ENCODE results near the gene ABCC4. TPM values are rescaled to one million over a fixed set of nuclear protein-coding genes. Genes with fewer than 3 reads are reported as not detected.

ABCC4 gene
- total and polyA plus RNA-seq, 9 of the 15 experiments (the other 6 are each of a cell fraction or from before 2014, with no cell fraction given) = 9.4 to 46.1 (median 25.4) TPM

DNA sequence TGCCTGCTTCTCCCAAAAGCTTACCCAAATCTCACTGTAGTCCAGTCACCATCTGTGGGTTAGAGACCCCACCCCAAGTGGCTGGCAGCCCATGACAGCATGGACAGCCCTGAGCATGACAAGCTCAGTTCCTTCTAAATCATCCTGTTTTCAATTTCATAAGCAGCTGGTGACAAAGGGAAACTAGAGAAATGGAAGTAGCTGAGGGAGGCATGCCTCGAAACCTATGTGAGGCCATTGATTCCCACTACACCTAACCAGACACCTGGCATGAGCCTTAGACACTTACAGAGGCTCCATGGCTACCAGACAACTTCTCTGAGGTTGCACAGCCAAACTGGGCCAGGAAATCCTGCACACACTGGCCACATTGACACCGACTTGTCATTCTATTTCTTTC is 56.2 kb downstream of the ABCC4 start (continued):
- TF ChIP-seq, protein P1, sequence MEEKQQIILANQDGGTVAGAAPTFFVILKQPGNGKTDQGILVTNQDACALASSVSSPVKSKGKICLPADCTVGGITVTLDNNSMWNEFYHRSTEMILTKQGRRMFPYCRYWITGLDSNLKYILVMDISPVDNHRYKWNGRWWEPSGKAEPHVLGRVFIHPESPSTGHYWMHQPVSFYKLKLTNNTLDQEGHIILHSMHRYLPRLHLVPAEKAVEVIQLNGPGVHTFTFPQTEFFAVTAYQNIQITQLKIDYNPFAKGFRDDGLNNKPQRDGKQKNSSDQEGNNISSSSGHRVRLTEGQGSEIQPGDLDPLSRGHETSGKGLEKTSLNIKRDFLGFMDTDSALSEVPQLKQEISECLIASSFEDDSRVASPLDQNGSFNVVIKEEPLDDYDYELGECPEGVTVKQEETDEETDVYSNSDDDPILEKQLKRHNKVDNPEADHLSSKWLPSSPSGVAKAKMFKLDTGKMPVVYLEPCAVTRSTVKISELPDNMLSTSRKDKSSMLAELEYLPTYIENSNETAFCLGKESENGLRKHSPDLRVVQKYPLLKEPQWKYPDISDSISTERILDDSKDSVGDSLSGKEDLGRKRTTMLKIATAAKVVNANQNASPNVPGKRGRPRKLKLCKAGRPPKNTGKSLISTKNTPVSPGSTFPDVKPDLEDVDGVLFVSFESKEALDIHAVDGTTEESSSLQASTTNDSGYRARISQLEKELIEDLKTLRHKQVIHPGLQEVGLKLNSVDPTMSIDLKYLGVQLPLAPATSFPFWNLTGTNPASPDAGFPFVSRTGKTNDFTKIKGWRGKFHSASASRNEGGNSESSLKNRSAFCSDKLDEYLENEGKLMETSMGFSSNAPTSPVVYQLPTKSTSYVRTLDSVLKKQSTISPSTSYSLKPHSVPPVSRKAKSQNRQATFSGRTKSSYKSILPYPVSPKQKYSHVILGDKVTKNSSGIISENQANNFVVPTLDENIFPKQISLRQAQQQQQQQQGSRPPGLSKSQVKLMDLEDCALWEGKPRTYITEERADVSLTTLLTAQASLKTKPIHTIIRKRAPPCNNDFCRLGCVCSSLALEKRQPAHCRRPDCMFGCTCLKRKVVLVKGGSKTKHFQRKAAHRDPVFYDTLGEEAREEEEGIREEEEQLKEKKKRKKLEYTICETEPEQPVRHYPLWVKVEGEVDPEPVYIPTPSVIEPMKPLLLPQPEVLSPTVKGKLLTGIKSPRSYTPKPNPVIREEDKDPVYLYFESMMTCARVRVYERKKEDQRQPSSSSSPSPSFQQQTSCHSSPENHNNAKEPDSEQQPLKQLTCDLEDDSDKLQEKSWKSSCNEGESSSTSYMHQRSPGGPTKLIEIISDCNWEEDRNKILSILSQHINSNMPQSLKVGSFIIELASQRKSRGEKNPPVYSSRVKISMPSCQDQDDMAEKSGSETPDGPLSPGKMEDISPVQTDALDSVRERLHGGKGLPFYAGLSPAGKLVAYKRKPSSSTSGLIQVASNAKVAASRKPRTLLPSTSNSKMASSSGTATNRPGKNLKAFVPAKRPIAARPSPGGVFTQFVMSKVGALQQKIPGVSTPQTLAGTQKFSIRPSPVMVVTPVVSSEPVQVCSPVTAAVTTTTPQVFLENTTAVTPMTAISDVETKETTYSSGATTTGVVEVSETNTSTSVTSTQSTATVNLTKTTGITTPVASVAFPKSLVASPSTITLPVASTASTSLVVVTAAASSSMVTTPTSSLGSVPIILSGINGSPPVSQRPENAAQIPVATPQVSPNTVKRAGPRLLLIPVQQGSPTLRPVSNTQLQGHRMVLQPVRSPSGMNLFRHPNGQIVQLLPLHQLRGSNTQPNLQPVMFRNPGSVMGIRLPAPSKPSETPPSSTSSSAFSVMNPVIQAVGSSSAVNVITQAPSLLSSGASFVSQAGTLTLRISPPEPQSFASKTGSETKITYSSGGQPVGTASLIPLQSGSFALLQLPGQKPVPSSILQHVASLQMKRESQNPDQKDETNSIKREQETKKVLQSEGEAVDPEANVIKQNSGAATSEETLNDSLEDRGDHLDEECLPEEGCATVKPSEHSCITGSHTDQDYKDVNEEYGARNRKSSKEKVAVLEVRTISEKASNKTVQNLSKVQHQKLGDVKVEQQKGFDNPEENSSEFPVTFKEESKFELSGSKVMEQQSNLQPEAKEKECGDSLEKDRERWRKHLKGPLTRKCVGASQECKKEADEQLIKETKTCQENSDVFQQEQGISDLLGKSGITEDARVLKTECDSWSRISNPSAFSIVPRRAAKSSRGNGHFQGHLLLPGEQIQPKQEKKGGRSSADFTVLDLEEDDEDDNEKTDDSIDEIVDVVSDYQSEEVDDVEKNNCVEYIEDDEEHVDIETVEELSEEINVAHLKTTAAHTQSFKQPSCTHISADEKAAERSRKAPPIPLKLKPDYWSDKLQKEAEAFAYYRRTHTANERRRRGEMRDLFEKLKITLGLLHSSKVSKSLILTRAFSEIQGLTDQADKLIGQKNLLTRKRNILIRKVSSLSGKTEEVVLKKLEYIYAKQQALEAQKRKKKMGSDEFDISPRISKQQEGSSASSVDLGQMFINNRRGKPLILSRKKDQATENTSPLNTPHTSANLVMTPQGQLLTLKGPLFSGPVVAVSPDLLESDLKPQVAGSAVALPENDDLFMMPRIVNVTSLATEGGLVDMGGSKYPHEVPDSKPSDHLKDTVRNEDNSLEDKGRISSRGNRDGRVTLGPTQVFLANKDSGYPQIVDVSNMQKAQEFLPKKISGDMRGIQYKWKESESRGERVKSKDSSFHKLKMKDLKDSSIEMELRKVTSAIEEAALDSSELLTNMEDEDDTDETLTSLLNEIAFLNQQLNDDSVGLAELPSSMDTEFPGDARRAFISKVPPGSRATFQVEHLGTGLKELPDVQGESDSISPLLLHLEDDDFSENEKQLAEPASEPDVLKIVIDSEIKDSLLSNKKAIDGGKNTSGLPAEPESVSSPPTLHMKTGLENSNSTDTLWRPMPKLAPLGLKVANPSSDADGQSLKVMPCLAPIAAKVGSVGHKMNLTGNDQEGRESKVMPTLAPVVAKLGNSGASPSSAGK (IDR thresholded peaks at IDR 0.05) = no peak
- TF ChIP-seq, protein P2, sequence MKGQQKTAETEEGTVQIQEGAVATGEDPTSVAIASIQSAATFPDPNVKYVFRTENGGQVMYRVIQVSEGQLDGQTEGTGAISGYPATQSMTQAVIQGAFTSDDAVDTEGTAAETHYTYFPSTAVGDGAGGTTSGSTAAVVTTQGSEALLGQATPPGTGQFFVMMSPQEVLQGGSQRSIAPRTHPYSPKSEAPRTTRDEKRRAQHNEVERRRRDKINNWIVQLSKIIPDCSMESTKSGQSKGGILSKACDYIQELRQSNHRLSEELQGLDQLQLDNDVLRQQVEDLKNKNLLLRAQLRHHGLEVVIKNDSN (CRISPR knock-in tag; IDR thresholded peaks at IDR 0.05) = no peak
- TF ChIP-seq, protein P3, sequence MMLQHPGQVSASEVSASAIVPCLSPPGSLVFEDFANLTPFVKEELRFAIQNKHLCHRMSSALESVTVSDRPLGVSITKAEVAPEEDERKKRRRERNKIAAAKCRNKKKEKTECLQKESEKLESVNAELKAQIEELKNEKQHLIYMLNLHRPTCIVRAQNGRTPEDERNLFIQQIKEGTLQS (IDR thresholded peaks at IDR 0.05) = no peak
- TF ChIP-seq, protein P3 (CRISPR knock-in tag; conservative IDR thresholded peaks at IDR 0.05) = no peak
- TF ChIP-seq, protein P4, sequence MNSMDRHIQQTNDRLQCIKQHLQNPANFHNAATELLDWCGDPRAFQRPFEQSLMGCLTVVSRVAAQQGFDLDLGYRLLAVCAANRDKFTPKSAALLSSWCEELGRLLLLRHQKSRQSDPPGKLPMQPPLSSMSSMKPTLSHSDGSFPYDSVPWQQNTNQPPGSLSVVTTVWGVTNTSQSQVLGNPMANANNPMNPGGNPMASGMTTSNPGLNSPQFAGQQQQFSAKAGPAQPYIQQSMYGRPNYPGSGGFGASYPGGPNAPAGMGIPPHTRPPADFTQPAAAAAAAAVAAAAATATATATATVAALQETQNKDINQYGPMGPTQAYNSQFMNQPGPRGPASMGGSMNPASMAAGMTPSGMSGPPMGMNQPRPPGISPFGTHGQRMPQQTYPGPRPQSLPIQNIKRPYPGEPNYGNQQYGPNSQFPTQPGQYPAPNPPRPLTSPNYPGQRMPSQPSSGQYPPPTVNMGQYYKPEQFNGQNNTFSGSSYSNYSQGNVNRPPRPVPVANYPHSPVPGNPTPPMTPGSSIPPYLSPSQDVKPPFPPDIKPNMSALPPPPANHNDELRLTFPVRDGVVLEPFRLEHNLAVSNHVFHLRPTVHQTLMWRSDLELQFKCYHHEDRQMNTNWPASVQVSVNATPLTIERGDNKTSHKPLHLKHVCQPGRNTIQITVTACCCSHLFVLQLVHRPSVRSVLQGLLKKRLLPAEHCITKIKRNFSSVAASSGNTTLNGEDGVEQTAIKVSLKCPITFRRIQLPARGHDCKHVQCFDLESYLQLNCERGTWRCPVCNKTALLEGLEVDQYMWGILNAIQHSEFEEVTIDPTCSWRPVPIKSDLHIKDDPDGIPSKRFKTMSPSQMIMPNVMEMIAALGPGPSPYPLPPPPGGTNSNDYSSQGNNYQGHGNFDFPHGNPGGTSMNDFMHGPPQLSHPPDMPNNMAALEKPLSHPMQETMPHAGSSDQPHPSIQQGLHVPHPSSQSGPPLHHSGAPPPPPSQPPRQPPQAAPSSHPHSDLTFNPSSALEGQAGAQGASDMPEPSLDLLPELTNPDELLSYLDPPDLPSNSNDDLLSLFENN (IDR thresholded peaks at IDR 0.05; ENCODE audit: low read depth in 2 of 2, low read length in 2 of 2) = no peak
- TF ChIP-seq, protein P5, sequence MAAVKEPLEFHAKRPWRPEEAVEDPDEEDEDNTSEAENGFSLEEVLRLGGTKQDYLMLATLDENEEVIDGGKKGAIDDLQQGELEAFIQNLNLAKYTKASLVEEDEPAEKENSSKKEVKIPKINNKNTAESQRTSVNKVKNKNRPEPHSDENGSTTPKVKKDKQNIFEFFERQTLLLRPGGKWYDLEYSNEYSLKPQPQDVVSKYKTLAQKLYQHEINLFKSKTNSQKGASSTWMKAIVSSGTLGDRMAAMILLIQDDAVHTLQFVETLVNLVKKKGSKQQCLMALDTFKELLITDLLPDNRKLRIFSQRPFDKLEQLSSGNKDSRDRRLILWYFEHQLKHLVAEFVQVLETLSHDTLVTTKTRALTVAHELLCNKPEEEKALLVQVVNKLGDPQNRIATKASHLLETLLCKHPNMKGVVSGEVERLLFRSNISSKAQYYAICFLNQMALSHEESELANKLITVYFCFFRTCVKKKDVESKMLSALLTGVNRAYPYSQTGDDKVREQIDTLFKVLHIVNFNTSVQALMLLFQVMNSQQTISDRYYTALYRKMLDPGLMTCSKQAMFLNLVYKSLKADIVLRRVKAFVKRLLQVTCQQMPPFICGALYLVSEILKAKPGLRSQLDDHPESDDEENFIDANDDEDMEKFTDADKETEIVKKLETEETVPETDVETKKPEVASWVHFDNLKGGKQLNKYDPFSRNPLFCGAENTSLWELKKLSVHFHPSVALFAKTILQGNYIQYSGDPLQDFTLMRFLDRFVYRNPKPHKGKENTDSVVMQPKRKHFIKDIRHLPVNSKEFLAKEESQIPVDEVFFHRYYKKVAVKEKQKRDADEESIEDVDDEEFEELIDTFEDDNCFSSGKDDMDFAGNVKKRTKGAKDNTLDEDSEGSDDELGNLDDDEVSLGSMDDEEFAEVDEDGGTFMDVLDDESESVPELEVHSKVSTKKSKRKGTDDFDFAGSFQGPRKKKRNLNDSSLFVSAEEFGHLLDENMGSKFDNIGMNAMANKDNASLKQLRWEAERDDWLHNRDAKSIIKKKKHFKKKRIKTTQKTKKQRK (IDR thresholded peaks at IDR 0.05; ENCODE audit: borderline replicate concordance, low read depth, low read length) = no peak

All from K562 (cell line).